Cardiac muscle cell (in vitro differentiated cells and primary cell): ENCODE results near the gene MYH9. TPM values are rescaled to one million over a fixed set of nuclear protein-coding genes. Genes with fewer than 3 reads are reported as not detected.

Source experiments
- DNase-seq, 2 donors: peaks; one replicate each; pipeline versions ENCODE4 v3.0.0 to v3.0.0-alpha.2; 2010 to 2017; ENCODE audit warnings: low read depth in 1 of 2, low spot score in 1 of 2
- H3K27ac ChIP-seq: fragments of 200-600 bp; sonication (generic); 2 replicates; pipeline ENCODE4 v1.5.1; 2016
- H3K27me3 ChIP-seq: fragments of 200-600 bp; sonication (generic); 2 replicates; pipeline ENCODE4 v1.6.0; 2016; ENCODE audit warnings: control low read depth
- H3K36me3 ChIP-seq: fragments of 200-600 bp; sonication (generic); 2 replicates; pipeline ENCODE4 v1.5.1; 2016; ENCODE audit warnings: control low read depth
- H3K4me1 ChIP-seq: fragments of 200-600 bp; sonication (generic); 2 replicates; pipeline ENCODE4 v1.8.1; 2017; ENCODE audit warnings: low read depth, mild to moderate bottlenecking, mixed run types
- H3K4me3 ChIP-seq: fragments of 200-600 bp; sonication (generic); 2 replicates; pipeline ENCODE4 v1.5.1; 2016; ENCODE audit warnings: mild to moderate bottlenecking
- H3K9me3 ChIP-seq: fragments of 200-600 bp; sonication (generic); 2 replicates; pipeline ENCODE4 v1.5.1; 2017; ENCODE audit warnings: low read depth, mild to moderate bottlenecking, control low read depth
- CTCF ChIP-seq: IDR thresholded peaks from 2 replicates; pipeline ENCODE4 v1.5.1; 2012; ENCODE audit warnings: low read depth, mild to moderate bottlenecking, low read length
- polyA plus RNA-seq: library from polyadenylated mRNA; unstranded; fragments of >200 nt; fragmentation: Nextera tagmentation; extraction: Ambion mirVana; gene quantifications from 2 replicates; pipeline ENCODE4 v1.2.1, GENCODE V29; 2016
- total RNA-seq: library from RNA; depleted of rRNA; stranded (reverse); fragments of >200 nt; gene quantifications from 2 replicates; pipeline ENCODE4 v1.2.3, GENCODE V29; 2016

Gene MYH9
- total and polyA plus RNA-seq, 2 experiments from 2014 or later: 88.7 to 174 TPM

- Histone ChIP-seq H3K4me3 (no peak overlapping the region), H3K9me3 (no peaks in the 10 kb centered on the region), H3K4me1 (peaks cover 36% of the 10 kb centered on the region), H3K36me3 (peaks cover 49% of the 10 kb centered on the region), H3K27ac (peak overlapping the region; percentile 100), H3K27me3 (no peaks in the 10 kb centered on the region)
- DNase-seq: peak; percentile 79 to 92
- peak; percentile 8 for TF ChIP-seq CTCF
Observed at GRCh38 chr22:36323182-36323854, 64.4 kb downstream of the MYH9 start.

- Histone ChIP-seq H3K4me3 (no peak overlapping the region), H3K27ac (peak overlapping the region; percentile 100), H3K36me3 (peaks cover 54% of the 10 kb centered on the region), H3K27me3 (no peaks in the 10 kb centered on the region), H3K9me3 (no peaks in the 10 kb centered on the region), H3K4me1 (peaks cover 28% of the 10 kb centered on the region)
- no peak for DNase-seq
- no peak for TF ChIP-seq CTCF
Observed at GRCh38 chr22:36322602-36322915, 65.2 kb downstream of the MYH9 start.

- Histone ChIP-seq H3K36me3 (peaks cover 56% of the 10 kb centered on the region), H3K4me3 (no peak overlapping the region), H3K27ac (peak overlapping the region; percentile 46), H3K4me1 (peaks cover 23% of the 10 kb centered on the region), H3K9me3 (no peaks in the 10 kb centered on the region), H3K27me3 (no peaks in the 10 kb centered on the region)
- TF ChIP-seq CTCF: no peak
- no peak for DNase-seq
Observed at GRCh38 chr22:36321797-36322601, 65.8 kb downstream of the MYH9 start.

GRCh38 chr22:36320553-36320952, 67.2 kb downstream of the MYH9 start:
- Histone ChIP-seq H3K27ac (peak overlapping the region; percentile 46), H3K4me1 (peaks cover 20% of the 10 kb centered on the region), H3K27me3 (no peaks in the 10 kb centered on the region), H3K9me3 (no peaks in the 10 kb centered on the region), H3K36me3 (peaks cover 59% of the 10 kb centered on the region), H3K4me3 (no peak overlapping the region)
- TF ChIP-seq CTCF: no peak
- DNase-seq: no peak

- DNase-seq: no peak
- peak overlapping the region; percentile 46 for H3K27ac ChIP-seq
- H3K4me1 ChIP-seq: peaks cover 13% of the 10 kb centered on the region
- H3K27me3 ChIP-seq: no peaks in the 10 kb centered on the region
- no peak for TF ChIP-seq CTCF
- H3K9me3 ChIP-seq: no peaks in the 10 kb centered on the region
- peaks cover 62% of the 10 kb centered on the region for H3K36me3 ChIP-seq
- no peak overlapping the region for H3K4me3 ChIP-seq
Observed at GRCh38 chr22:36319595-36320497, 67.9 kb downstream of the MYH9 start.
